SIG-M5 treated with dmso at 0.1 percent for 504 hours (cell line): ENCODE results near the gene ZHX3.

ENCODE experiments used
- DNase-seq: peaks from one replicate; lab custom pipeline; 2025; ENCODE audit not compliant: unreplicated experiment; lab: John Stamatoyannopoulos, UW

The ZHX3 gene

DNA sequence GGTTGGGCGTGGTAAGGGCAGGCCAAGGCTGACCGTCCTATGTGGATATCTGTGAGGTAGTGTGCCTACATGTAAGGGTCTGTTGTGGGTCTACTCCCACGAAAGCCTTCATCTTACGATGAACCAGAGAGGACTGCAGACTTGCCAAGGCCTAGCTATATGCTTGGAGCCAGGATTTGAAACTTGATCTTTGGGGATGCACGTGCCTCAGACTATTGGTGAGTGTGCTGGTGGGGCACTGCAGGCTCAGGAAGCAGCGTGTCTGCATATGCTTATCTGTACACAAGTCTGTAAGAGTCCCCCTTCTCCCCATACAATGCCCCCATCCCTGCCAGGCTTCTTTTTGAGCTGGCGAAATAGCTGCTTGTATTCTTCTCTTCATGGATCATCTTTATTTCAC lies 162.3 kb downstream of the ZHX3 start:
- no peak for DNase-seq

DNA sequence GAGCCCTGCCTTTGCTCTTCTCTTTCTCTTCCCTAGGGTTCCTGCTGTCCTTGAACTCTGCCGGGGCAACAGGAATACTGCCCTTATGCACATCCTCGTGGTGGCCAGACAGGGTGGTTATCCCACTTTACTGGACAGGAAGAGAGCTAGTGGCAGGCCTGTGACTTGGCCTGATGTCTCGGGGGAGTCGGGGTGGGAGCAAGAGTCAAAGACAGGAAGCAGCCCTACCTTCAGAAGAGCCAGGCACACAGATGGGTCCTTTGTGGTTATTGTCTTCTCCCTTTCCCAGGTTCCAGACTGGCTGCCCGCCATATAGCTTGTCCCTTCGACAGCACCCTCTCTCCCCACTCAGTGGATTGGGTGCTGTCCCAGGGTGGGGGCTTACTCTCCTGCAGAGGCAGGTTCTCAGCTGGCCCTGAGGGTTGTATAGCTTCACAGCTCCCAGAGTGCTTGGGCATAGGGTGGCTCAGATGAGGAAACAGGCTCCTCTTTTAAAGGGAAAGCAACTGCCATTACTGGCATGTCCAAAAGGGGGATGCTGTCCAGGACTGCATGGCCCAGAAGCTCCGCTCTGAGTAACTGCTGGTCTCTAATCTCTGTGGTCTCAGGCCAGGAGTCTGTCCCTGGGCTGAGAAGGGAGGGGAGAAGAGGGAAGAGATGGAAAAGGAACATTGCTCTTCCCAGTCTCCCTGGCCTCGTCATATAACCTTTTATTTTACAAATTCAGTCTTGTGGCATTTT lies 162.9 kb downstream of the ZHX3 start:
- DNase-seq: no peak

DNA sequence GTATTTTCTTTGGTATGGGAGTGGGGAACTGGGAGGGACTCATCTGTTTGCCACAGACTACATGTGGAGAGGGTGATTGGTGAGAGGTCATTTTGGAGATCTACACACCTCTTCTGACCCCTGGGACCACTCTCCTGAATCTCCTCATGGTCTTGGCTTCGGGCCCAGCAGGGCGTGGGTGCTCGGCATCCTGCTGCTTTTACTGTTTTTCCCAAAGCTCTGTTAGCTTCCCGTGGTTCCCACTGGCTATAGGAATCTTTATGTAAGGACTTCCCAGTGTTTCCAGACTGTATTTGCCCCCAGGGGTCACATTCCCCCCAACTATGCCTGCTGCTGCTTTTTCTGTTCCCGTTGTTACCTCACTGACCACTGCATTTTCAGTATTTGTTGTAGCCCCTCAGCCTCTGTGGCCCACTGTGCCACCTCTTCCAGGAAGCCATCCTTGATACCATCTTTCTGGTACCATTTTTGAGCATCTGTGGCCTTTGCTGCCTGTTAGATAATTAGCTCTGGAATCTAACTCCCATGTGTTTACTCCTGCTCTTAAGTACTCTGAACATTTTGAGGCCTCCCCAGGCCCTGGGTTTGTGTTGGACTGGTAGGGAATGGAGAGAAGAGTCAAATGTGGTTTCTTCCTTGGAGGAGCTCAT lies 165.3 kb downstream of the ZHX3 start:
- no peak for DNase-seq

DNA sequence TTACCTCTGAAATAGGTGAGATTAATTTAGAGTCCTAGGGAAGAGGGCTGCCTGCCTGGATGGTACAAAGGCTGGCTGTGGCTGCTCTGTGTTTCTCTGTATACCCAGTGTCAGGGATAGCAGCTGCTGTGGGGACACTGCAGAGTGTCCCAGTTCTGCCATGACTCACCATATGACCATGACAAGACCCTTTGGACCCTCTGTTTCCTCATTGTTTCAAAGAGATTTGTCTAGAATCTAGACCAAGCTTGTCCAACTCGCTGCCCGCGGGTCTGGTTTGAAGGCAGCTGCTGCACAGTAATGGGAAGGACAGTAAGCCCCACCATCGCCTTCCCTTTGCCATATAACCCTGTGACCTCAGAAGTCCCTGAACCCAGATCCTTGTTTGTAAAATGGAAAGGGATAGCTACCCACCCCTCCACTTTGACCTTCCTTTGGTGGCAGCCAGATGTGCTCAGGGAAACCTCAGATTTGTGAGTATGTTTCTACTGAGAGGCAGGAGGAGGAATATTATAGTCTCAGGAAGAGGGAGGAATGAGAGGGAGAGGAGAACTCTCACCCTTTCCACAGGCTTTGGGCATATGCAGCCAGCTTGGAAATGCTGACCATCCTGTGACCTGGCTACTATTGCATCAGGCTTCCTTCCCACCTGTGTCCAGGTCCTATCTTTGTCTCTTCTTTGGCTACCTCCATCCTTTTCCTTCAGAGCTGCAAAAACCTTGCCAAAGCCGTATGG lies 166.2 kb downstream of the ZHX3 start:
- DNase-seq: no peak

DNA sequence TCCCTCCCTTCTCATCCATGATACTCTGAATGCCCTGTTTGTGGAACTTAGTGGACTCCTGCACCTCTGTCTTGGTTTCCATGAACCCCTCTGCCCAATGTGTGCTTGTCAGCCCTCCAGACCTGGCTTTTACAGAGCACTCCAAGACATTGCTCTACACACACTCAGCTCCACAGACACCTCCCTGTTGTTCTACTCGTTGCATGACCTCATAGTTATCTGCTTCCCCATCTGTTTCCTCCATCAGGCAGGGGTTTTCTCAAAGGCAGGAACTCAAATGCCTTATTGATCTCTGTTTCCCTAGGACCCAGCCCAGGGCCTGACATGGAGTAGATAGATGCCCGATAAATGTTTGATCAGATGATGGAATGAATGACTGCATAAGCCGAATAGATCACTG lies 166.9 kb downstream of the ZHX3 start:
- no peak for DNase-seq

DNA sequence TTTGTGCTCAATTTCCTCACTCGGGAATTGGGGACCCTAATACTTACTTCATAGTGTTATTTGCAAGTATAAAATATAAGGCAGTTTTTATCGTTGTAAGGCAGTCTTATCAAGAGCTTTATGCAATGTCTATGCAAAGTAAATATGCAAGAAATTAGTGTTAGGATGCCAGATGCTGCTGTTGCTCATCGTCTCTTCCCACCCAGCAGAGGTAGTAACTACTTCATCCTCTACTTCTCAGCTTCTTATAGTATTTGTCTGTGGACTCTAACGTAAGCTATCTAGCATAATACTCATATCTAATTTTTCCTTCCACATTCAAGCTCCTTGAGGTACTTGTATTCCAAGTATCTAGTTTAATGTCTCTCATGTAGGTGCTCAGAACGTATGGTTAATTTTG lies 168.6 kb downstream of the ZHX3 start:
- no peak for DNase-seq

DNA sequence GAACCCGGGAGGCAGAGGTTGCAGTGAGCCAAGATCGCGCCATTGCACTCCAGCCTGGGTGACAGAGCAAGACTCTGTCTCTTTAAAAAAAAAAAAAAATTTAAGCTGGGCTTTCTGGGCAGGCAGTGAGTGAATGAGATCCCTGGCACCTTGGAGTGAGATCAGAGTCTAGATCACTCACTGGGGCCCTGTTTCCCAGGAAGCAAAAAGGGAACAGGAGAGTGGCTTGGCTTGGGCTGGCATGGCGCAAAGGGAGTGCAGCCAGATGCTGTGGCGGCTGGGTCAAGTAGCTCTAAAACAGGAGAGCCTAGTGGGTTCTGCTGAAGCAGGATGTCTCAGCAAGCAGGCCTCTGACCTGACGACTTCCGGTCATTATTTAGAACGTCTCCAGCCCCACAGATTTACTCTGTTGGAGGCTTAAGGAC lies 169.8 kb downstream of the ZHX3 start:
- DNase-seq: no peak

DNA sequence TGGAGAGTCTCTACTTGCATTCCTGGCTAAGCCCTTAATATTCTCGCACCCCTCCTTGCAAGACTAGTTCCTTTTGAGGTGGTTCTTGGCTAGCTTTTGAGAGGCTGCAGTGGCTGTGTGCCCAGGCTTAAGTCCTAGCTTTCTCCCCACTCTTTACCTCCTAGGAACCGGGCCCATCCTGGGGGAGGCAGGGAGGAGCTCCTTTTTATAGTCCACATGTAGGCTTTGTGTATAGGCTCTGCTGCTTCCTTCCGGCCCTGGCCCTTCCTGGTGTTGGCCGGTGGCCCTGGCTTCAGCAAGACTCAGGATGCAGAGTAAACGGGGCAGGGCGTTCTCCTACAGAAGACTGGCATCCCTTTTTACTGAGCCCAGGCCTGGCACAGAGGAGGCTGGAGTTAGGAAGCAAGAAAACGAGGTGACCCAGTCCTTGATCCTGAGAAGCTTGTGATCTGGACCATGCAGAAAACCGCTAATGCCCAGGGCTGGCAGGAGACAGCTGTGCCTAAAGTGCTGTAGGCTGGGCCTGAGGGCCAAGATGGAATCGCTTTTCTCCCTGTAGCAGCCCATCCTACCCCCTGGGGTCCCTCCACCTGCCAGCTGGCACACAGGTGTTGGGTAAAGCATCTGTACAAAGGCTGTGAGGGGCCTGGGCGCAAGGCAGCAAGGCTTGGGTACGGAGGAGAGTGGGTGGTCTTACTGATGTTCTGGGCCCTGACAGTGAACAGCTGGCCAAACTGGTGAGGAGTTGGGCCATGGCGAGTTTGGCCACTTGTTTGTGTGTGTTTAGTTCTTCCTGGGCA lies 171.5 kb downstream of the ZHX3 start:
- DNase-seq: no peak

DNA sequence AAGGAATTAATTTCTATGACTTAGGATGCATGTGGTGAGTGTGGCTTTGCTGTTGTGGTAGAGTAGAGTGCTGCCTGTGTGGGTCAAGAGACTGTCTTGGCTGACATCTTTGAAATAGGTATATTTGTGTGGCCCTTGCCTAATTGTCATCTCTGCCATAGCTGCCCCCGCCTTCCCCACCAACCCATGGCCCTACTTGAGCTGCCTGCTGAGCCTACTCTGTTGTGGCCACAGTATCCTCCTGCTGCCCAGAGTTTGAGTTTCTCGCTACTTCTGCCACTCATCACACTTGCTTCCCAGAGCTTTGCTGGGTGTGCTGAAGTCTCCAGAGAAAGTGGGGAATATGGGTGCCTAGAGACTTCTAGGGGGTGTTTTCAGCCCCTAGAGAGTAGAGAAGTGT lies 172.2 kb downstream of the ZHX3 start:
- no peak for DNase-seq

DNA sequence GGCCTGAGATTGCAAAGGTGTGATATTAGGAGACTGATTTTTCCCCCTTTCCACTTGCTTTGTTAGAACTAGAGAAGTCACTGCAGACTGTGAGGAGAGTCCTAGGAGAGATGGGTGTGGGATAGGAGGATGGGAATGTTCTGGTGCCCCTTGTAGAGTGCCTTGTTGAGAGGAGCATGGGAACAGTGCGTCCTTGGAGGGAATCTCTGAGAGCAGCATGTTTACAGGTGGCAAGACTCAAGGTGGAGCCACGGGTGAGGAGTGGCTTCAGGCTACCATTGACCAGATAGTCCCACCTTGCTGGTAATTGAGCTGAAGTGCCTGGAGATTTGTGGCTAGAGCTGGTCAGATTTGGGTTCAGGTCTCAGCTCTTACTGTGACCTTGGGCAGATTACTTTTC lies 174.2 kb downstream of the ZHX3 start:
- no peak for DNase-seq

DNA sequence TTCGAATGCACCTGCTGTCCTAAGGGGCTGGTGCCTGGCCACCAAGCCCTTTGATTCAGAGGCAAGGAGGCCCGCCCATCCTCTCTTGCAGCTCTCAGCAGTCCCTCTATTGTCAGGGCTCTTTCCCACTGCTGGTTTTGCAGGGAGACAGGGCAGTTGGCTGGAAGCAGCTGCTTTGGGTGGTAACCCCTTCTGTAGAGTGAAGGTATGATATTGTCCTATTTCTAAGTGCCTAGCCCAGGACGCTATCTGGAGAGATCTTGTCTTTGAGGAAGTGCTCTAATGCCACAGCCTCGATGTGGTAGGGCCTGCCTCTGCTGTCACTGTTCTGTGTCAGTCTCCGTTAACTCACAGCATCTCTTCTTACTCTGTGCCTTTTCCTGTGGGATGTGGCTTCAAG lies 174.6 kb downstream of the ZHX3 start:
- peak; percentile 27 for DNase-seq

DNA sequence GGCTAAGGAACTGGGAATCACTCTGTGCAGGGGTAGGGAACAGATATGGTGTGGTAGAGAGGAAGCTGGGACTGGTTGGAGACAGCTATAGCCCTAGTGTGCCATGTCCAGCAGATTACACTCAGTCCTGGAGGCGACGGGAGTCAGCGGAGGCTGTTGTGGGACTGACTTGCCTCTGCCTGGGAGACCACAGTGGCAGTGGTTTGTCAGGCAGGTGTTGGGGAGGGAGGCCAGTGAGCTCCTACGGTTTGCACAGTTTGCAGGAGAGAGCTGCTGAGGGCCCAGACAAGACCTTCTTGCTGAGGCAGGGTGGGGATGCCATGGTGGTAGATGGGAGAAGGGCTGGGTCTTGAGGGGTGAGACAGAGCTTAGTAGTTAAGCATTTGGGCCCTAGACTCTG lies 175.3 kb downstream of the ZHX3 start:
- DNase-seq: no peak

DNA sequence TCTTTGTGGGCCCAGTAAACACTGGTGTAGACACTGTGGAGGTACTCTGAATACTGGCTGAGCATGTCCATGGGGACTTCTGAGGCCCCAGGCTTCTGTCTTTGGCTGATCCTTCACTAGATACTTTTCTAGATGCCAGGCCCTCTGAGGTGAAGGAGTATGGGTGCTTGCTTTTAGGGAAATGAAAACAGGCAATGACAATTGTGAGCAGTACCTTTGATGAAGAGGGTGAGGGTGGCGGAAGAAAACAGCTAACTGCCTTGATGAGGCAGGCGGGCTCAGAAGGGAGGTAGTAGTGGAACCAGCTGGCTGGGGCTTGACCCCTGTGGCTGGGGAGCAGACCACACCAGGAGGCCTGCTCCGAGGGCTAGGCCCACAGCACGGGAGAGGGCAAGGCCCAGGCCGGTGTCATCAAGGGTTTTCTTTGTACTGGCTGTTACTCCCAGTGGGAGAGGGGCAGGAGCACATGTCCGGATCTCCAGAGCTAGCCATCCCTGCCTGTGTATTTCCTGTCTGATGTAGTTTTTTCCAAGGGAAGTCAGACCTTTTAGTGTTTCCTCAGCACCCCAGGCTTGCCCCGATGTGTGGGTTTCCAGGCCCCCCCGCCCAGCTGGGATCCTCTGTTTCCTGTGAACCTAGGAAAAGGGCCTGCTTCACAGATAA lies 176.2 kb downstream of the ZHX3 start:
- no peak for DNase-seq

DNA sequence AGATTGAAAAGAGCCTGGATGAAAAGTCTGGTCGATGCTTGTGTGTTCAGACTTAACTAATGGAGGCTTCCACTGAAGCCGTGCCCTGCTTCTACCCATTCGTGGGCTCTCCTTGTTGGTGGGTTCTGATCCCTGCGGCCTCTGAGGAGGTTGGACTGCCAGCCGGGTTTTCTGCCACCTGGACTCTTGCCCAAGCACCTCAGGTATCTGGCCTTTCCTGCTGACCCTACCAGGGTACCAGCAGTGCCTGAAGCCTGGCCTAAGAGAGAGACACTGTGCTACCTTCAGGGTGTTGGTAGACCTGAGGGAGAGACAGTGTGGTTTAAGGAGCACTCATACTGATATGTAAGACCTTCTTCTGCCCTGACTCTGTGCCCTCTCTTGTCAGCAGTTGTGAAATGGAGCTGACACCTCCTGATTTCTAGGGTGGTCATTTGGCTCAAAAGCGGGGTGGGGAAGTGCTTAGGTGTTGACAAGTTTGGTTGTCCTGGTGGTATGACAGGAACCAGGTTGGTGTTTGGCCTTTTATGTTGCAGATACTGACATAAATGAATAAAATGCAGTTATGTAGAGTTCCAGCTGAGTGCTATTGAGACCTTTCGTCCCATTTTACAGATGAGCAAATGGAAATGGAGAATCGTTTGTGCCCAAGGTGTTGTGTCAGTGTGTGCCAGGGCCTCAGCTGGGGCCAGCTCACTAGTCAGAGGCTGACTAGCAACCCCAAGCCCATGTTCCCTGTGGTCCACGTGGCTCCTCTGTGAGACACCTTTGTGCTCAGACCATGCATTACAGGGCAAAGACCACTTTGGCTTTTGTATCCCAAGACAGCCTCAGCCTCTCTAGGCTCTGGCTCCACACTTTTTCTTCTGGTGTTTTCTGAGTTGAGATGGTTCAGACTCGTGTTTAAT lies 177.1 kb downstream of the ZHX3 start:
- no peak for DNase-seq

DNA sequence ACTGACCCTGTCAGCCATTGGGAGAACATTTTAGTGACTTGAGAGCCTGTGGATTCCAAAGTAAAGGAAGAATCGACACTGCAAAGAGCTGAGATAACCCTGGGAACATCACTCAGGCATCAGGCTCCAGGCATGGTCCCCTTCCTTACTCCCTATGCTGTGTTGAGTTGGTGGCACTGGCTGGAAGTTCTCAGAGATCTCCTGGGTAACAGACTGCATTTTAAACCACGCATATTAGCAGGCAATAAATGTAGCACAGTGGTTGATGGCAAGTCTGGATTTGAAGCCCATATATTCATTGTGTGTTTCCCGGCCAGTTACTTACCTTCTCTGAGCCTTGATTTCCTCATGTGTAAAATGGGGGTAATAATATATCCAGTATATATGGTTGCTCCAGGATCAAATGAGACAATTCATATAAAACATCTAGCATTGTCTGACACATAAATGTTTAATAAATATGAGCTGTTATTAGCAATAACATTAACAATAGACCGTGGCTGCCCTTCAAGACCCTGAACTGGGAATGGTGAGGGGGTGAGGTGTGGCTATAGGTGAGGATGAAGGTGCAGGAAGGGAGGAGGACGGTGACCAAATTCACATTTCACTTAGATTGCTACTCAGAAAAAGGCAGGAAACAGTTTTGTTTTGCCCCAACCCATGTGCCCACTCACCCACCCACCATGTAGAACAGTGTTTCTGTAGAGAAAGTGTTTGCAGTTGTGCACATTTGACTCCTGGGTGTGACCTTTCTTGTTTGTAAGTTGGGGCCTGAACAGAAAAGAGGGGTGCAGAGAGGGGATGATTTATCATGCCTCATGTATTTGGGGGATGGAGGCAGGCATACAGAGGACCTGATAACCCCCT lies 178.1 kb downstream of the ZHX3 start:
- DNase-seq: no peak

DNA sequence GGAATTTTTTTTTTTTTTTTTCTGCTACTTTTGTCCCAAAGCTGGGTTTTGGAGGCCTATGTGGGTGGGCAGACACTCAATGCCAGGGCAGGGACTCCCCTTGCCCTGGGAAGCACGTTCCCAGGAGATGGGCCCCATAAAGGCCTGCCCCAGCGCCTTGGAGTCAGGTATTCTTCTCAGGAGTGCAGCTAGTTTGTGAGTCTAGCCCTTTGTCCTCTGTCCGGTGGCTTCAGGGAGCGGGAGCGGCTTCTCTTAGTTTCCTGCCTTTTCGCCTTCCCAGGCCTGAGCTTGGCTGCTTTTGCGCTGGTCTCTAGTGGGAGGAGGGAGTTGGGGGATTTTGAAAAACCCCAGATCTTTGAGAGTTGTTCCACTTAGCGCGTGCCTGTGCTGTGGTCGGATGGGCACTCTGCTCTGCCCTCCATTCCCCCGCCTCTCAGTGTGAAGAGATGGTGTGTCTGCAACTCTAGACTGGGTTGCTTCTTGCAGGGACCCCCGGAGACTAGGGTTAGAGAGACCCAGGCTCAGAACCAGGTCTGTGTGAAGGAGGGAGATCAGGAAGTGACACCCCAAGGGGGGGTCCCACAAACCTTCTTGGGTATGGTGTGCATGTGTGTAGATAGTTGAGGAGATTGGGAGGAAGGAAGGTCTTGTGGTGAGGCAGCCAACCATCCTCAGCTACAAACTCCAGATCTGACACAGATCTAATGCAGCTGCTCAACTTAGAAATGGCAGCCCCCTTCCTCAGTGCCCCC lies 178.9 kb downstream of the ZHX3 start:
- no peak for DNase-seq

DNA sequence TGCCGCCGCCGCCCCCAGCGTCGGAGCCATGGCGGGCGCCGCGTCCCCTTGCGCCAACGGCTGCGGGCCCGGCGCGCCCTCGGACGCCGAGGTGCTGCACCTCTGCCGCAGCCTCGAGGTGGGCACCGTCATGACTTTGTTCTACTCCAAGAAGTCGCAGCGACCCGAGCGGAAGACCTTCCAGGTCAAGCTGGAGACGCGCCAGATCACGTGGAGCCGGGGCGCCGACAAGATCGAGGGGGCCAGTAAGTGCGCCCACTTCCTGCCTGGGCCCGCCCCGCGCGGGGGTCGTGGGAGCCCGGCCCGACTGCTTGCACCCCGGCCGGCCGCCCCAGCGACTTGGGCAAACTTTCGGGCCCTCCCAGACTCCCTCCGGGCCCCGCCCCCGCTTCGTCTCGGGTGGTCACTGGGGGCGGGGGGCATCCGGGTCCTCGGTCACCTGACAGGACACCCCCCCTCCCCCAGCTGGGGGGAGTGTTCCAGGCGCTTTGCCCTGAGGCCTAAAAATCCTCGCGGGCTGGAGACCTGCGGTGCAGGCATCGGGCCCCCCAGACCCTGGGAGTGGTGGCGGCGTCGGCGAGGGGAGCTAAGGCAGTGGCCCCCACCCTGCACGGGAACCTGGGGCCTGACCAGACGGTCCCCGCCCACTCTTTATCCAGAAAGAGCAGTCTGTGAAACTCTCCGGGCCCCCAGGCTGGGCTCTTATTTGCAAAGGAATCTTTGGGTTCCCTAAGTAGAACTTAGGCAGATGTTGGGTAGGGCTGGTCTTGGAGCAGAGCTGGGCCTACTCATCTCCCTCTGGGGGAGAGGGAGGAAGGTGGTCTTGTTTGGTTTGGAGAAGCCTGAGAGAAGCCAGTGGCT lies 179.7 kb downstream of the ZHX3 start:
- peak; percentile 65 for DNase-seq
